Caco-2 (cell line): Measurements from ENCODE around the gene ANO10. TPM values are rescaled to one million over a fixed set of nuclear protein-coding genes. Genes with fewer than 3 reads are reported as not detected.
"Not testable (repeated sequence)": the region's sequence is repeated elsewhere in the genome, so short reads cannot be mapped to it uniquely, and the experiment has no call there.

ENCODE experiments used
- BruUV-seq: library from RNA; stranded (reverse); fragments of 400-500 nt; replicated peaks from 2 replicates; lab custom pipeline; 2021; lab: Mats Ljungman, UMichigan
- CTCF ChIA-PET: fragments of 300-600 bp; sonication (Branson Sonifier 250); formaldehyde crosslinking; loops from one replicate; lab custom pipeline; 2022; ENCODE audit warnings: antibody characterized with exemption; lab: Charles Lee
- POLR2A ChIA-PET: fragments of 300-600 bp; sonication (Branson Sonifier 250); formaldehyde crosslinking; loops from one replicate; lab custom pipeline; 2022; ENCODE audit warnings: antibody characterized with exemption; lab: Charles Lee
- DNase-seq, 2 experiments: peaks; one replicate each; pipeline versions ENCODE4 v3.0.0 to v3.0.0-alpha.2; 2020 to 2022
- H3K27me3 ChIP-seq: replicated peaks from 2 replicates; pipeline ENCODE4 v1.6.0; 2011; ENCODE audit warnings: low read length; ENCODE audit not compliant: control insufficient read depth, insufficient read depth
- H3K36me3 ChIP-seq: 2 replicates; pipeline ENCODE4 v1.5.1; 2011; ENCODE audit warnings: low read length; ENCODE audit not compliant: control insufficient read depth, insufficient read depth
- H3K4me1 ChIP-seq: fragments of 250-450 bp; sonication (Bioruptor Pico); 2 replicates; pipeline ENCODE4 v1.5.1; 2020; ENCODE audit warnings: mild to moderate bottlenecking
- H3K4me3 ChIP-seq: 2 replicates; pipeline ENCODE4 v1.5.1; 2011; ENCODE audit warnings: low read depth, mild to moderate bottlenecking, control low read depth, low read length
- H3K9me3 ChIP-seq: fragments of 250-450 bp; sonication (Bioruptor Pico); 2 replicates; pipeline ENCODE4 v1.5.1; 2020; ENCODE audit warnings: mild to moderate bottlenecking, moderate library complexity
- H3K27ac Mint-ChIP-seq: one replicate; pipeline ENCODE4 v1.8.0; 2022; ENCODE audit warnings: mixed read lengths; ENCODE audit not compliant: unreplicated experiment
- H3K27me3 Mint-ChIP-seq: one replicate; pipeline ENCODE4 v1.8.0; 2022; ENCODE audit warnings: mixed read lengths; ENCODE audit not compliant: insufficient read depth, unreplicated experiment
- H3K36me3 Mint-ChIP-seq: one replicate; pipeline ENCODE4 v1.8.0; 2022; ENCODE audit warnings: mild to moderate bottlenecking, mixed read lengths; ENCODE audit not compliant: insufficient read depth, unreplicated experiment
- H3K4me1 Mint-ChIP-seq: one replicate; pipeline ENCODE4 v1.8.0; 2022; ENCODE audit warnings: low read depth, mixed read lengths; ENCODE audit not compliant: unreplicated experiment
- H3K4me3 Mint-ChIP-seq: one replicate; pipeline ENCODE4 v1.8.0; 2022; ENCODE audit warnings: mild to moderate bottlenecking, moderate library complexity, mixed read lengths; ENCODE audit not compliant: unreplicated experiment
- H3K9me3 Mint-ChIP-seq: one replicate; pipeline ENCODE4 v1.8.0; 2022; ENCODE audit warnings: mixed read lengths; ENCODE audit not compliant: unreplicated experiment
- intact Hi-C: fragments of 100-400 bp; cut with micrococcal nuclease; formaldehyde crosslinking; loops from one replicate; pipeline ENCODE4 v1.10.0; 2022; ENCODE audit not compliant: unreplicated experiment
- total RNA-seq: library from RNA; stranded (reverse); gene quantifications from 2 replicates; pipeline ENCODE4 v1.2.3, GENCODE V29; 2022
- TF ChIP-seq, protein P1 (sequence below), 2 experiments: fragments of 200-600 bp in 1 of 2; IDR thresholded peaks; 1 replicate in 1 of 2; 2 replicates in 1 of 2; pipeline versions ENCODE4 v1.5.1 to v1.8.0; 2011 to 2022; ENCODE audit warnings: antibody characterized with exemption in 1 of 2, control low read depth in 1 of 2, inconsistent platforms in 1 of 2, low read depth in 1 of 2, low read length in 1 of 2, mild to moderate bottlenecking in 1 of 2, moderate library complexity in 1 of 2; ENCODE audit not compliant: insufficient read depth in 1 of 2, severe bottlenecking in 1 of 2, unreplicated experiment in 1 of 2

The ANO10 gene
- total RNA-seq, 1 experiment from 2014 or later: 24.1 TPM

DNA sequence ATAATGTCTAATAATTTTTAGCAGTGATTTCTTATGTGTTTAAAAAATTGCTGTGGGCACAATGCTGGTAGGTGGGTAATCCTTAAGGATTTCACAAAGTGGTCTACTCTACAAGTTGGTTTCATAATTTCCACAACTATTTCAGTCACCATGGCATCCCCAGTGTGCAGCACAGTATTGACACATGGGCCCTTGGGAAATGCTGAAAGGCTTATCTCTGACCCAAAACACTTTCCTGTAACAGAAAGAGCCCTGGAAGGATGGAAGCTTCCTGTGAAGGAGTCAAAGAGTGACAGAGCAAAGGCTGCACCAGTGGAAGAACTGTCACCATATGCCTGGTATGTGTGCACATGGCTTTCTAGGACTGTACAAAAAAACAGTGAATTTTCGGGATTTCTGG lies 153.7 kb downstream of the ANO10 start:
- CTCF ChIA-PET: no interaction called here
- POLR2A ChIA-PET: no interaction called here

GRCh38 chr3:43465109-43465508 lies 156.7 kb downstream of the ANO10 start:
- no peaks in the 10 kb centered on the region; the same call in 1 of the 2 replicates for H3K36me3 ChIP-seq
- no peak for DNase-seq
- H3K4me1 ChIP-seq: no peaks in the 10 kb centered on the region
- H3K27ac Mint-ChIP-seq: no peak overlapping the region
- no peaks in the 10 kb centered on the region for H3K9me3 Mint-ChIP-seq
- POLR2A ChIA-PET: no interaction called here
- CTCF ChIA-PET: no interaction called here
- no peaks in the 10 kb centered on the region for H3K4me1 Mint-ChIP-seq
- TF ChIP-seq, protein P1, sequence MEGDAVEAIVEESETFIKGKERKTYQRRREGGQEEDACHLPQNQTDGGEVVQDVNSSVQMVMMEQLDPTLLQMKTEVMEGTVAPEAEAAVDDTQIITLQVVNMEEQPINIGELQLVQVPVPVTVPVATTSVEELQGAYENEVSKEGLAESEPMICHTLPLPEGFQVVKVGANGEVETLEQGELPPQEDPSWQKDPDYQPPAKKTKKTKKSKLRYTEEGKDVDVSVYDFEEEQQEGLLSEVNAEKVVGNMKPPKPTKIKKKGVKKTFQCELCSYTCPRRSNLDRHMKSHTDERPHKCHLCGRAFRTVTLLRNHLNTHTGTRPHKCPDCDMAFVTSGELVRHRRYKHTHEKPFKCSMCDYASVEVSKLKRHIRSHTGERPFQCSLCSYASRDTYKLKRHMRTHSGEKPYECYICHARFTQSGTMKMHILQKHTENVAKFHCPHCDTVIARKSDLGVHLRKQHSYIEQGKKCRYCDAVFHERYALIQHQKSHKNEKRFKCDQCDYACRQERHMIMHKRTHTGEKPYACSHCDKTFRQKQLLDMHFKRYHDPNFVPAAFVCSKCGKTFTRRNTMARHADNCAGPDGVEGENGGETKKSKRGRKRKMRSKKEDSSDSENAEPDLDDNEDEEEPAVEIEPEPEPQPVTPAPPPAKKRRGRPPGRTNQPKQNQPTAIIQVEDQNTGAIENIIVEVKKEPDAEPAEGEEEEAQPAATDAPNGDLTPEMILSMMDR (IDR thresholded peaks at IDR 0.05; ENCODE audit: insufficient read depth in 1 of 2, low read depth in 1 of 2, low read length in 1 of 2, severe bottlenecking in 1 of 2, unreplicated experiment in 1 of 2): no peak
- intact Hi-C loops: no loop called here
- H3K4me3 Mint-ChIP-seq: no peak overlapping the region
- H3K27me3 ChIP-seq: no peaks in the 10 kb centered on the region
- no TSS peak for BruUV-seq
- H3K9me3 ChIP-seq: 0 out of 2 replicates have a peak, but pooled peaks cover 8% of the 10 kb centered on the region
- H3K4me3 ChIP-seq: no peak overlapping the region
- H3K36me3 Mint-ChIP-seq: no peaks in the 10 kb centered on the region
- no peaks in the 10 kb centered on the region for H3K27me3 Mint-ChIP-seq

More for the DNA sequence above, 153.7 kb downstream of the ANO10 start:
- Mint-ChIP-seq H3K4me1 (no peaks in the 10 kb centered on the region), H3K36me3 (no peaks in the 10 kb centered on the region), H3K27me3 (no peaks in the 10 kb centered on the region), H3K4me3 (no peak overlapping the region), H3K9me3 (no peaks in the 10 kb centered on the region), H3K27ac (no peak overlapping the region)
- no peaks in the 10 kb centered on the region for H3K4me1 ChIP-seq
- BruUV-seq: no TSS peak
- no peak overlapping the region for H3K4me3 ChIP-seq
- intact Hi-C loops: no loop called here
- DNase-seq: no peak
- no peaks in the 10 kb centered on the region for H3K9me3 ChIP-seq
- no peaks in the 10 kb centered on the region for H3K36me3 ChIP-seq
- no peaks in the 10 kb centered on the region for H3K27me3 ChIP-seq
- TF ChIP-seq, protein P1 (IDR thresholded peaks at IDR 0.05; ENCODE audit: insufficient read depth in 1 of 2, low read depth in 1 of 2, low read length in 1 of 2, severe bottlenecking in 1 of 2, unreplicated experiment in 1 of 2): no peak

DNA sequence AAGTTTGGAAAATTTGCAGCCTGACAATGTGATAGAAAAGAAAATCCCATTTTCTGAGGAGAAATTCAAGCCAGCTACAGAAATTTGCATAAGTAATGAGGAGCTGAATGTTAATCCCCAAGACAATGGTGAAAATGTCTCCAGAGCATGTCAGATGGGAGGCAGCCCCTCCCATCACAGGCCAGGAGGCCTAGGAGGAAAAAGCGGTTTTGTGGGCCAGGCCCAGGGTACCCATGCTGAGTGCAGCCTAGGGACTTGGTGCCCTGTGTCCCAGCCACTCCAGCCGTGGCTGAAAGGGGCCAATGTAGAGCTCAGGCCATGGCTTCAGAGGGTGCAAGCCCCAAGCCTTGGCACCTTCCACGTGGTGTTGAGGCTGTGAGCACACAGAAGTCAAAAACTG lies 159.2 kb downstream of the ANO10 start:
- H3K9me3 ChIP-seq, CTCF ChIA-PET, H3K4me1 Mint-ChIP-seq, H3K4me3 Mint-ChIP-seq, H3K27ac Mint-ChIP-seq, H3K27me3 Mint-ChIP-seq, intact Hi-C loops, DNase-seq, H3K9me3 Mint-ChIP-seq, H3K4me1 ChIP-seq, H3K36me3 Mint-ChIP-seq, H3K4me3 ChIP-seq, H3K36me3 ChIP-seq, BruUV-seq, H3K27me3 ChIP-seq, POLR2A ChIA-PET: not testable (repeated sequence)

GRCh38 chr3:43461345-43461744 lies 160.5 kb downstream of the ANO10 start:
- ChIA-PET POLR2A (no interaction called here), CTCF (no interaction called here)
- DNase-seq: no peak
- TF ChIP-seq, protein P1 (IDR thresholded peaks at IDR 0.05; ENCODE audit: insufficient read depth in 1 of 2, low read depth in 1 of 2, low read length in 1 of 2, severe bottlenecking in 1 of 2, unreplicated experiment in 1 of 2): no peak
- Mint-ChIP-seq H3K27me3 (no peaks in the 10 kb centered on the region), H3K9me3 (no peaks in the 10 kb centered on the region), H3K36me3 (no peaks in the 10 kb centered on the region), H3K27ac (no peak overlapping the region), H3K4me1 (no peaks in the 10 kb centered on the region), H3K4me3 (no peak overlapping the region)
- Histone ChIP-seq H3K4me1 (no peaks in the 10 kb centered on the region), H3K9me3 (0 out of 2 replicates have a peak, but pooled peaks cover 8% of the 10 kb centered on the region), H3K4me3 (no peak overlapping the region), H3K27me3 (no peaks in the 10 kb centered on the region), H3K36me3 (no peaks in the 10 kb centered on the region; the same call in 1 of the 2 replicates)
- intact Hi-C loops: no loop called here
- BruUV-seq: no TSS peak

- H3K9me3 Mint-ChIP-seq, DNase-seq, H3K27ac Mint-ChIP-seq, POLR2A ChIA-PET, intact Hi-C loops, H3K36me3 Mint-ChIP-seq, BruUV-seq, CTCF ChIA-PET, H3K27me3 Mint-ChIP-seq, H3K4me1 Mint-ChIP-seq, H3K9me3 ChIP-seq, H3K36me3 ChIP-seq, H3K4me3 Mint-ChIP-seq, H3K27me3 ChIP-seq, H3K4me1 ChIP-seq, H3K4me3 ChIP-seq: not testable (repeated sequence)
Observed at GRCh38 chr3:43457038-43457437, 164.8 kb downstream of the ANO10 start.
